Body of pancreas (tissue), 4 donors: Measurements from ENCODE around the gene MFSD12.

Source experiments
- CTCF ChIP-seq, 7 experiments: fragments of 450-650 bp in 4 of 7; fragments of 200-600 bp in 3 of 7; sonication (generic) in 3 of 7; IDR thresholded peaks; one replicate each; pipeline ENCODE4 v1.5.1; 2016 to 2019; ENCODE audit warnings: antibody characterized with exemption in 7 of 7
- POLR2A ChIP-seq, 3 donors: fragments of 450-650 bp; IDR thresholded peaks; one replicate each; pipeline ENCODE4 v1.6.1; 2016; ENCODE audit warnings: antibody characterized with exemption in 3 of 3, mild to moderate bottlenecking in 2 of 3

GRCh38 chr19:3514930-3515329 lies 42.5 kb downstream of the MFSD12 start:
- no peak for TF ChIP-seq CTCF (IDR thresholded peaks at IDR 0.05)
- TF ChIP-seq POLR2A (IDR thresholded peaks at IDR 0.05): no peak
